Frontal cortex (tissue), 4 donors: ENCODE measurements around the gene STXBP5. TPM values are rescaled to one million over a fixed set of nuclear protein-coding genes. Genes with fewer than 3 reads are reported as not detected.
"Not testable (repeated sequence)": the region's sequence is repeated elsewhere in the genome, so short reads cannot be mapped to it uniquely, and the experiment has no call there.

ENCODE experiments used
- DNase-seq, 2 donors: peaks; one replicate each; pipeline ENCODE4 v3.0.0; 2012; ENCODE audit warnings: low spot score in 2 of 2
- FAIRE-seq: peaks from 2 replicates; lab custom pipeline; 2012; peaks lifted over from hg19 to GRCh38; lab: Jason Lieb, UNC
- total RNA-seq: library from RNA; depleted of rRNA; stranded (reverse); fragments of >200 nt; gene quantifications from one replicate; pipeline ENCODE4 v1.2.3, GENCODE V29; 2014
- donor health status: control.
- donor health status: control.
- donor health status: control.

STXBP5 gene
- total RNA-seq, 1 donor from 2014 or later, result 138 TPM

GRCh38 chr6:147347882-147348575 is 143.8 kb downstream of the STXBP5 start:
- FAIRE-seq, result no peak
- DNase-seq, result no peak

- DNase-seq (no peak), FAIRE-seq (no peak)
Observed at GRCh38 chr6:147361311-147361981, 157.2 kb downstream of the STXBP5 start.

GRCh38 chr6:147366290-147366689 is 162.1 kb downstream of the STXBP5 start:
- FAIRE-seq, result no peak
- no peak for DNase-seq

GRCh38 chr6:147371325-147371724 is 167.1 kb downstream of the STXBP5 start:
- DNase-seq (no peak), FAIRE-seq (no peak)

- no peak for FAIRE-seq
- DNase-seq, result no peak
Observed at GRCh38 chr6:147372806-147373205, 168.6 kb downstream of the STXBP5 start.

- no peak for DNase-seq
- no peak for FAIRE-seq
Observed at GRCh38 chr6:147378819-147379218, 174.6 kb downstream of the STXBP5 start.

GRCh38 chr6:147380841-147381240 is 176.6 kb downstream of the STXBP5 start:
- not testable (repeated sequence) for DNase-seq, FAIRE-seq

GRCh38 chr6:147381712-147382111 is 177.5 kb downstream of the STXBP5 start:
- DNase-seq (no peak), FAIRE-seq (no peak)

GRCh38 chr6:147382945-147383554 is 178.8 kb downstream of the STXBP5 start:
- FAIRE-seq, result no peak
- DNase-seq, result no peak

GRCh38 chr6:147384029-147384428 is 179.8 kb downstream of the STXBP5 start:
- FAIRE-seq (no peak), DNase-seq (no peak)

GRCh38 chr6:147384737-147385710 is 180.8 kb downstream of the STXBP5 start:
- no peak for FAIRE-seq
- no peak for DNase-seq

GRCh38 chr6:147389463-147389862 is 185.2 kb downstream of the STXBP5 start:
- DNase-seq (no peak), FAIRE-seq (no peak)

- no peak for DNase-seq
- FAIRE-seq, result peak; percentile 51
Observed at GRCh38 chr6:147390909-147391536, 186.8 kb downstream of the STXBP5 start.

- DNase-seq (no peak), FAIRE-seq (no peak)
Observed at GRCh38 chr6:147392917-147393625, 188.9 kb downstream of the STXBP5 start.

GRCh38 chr6:147395158-147395557 is 190.9 kb downstream of the STXBP5 start:
- FAIRE-seq (no peak), DNase-seq (no peak)

GRCh38 chr6:147397306-147397705 is 193.1 kb downstream of the STXBP5 start:
- no peak for FAIRE-seq

GRCh38 chr6:147400968-147401367 is 196.8 kb downstream of the STXBP5 start:
- DNase-seq (no peak), FAIRE-seq (no peak)

More at GRCh38 chr6:147397306-147397705, 193.1 kb downstream of the STXBP5 start:
- no peak for DNase-seq

GRCh38 chr6:147401779-147402178 is 197.6 kb downstream of the STXBP5 start:
- no peak for DNase-seq
- FAIRE-seq, result no peak

- no peak for FAIRE-seq
- DNase-seq, result no peak
Observed at GRCh38 chr6:147406783-147407182, 202.6 kb downstream of the STXBP5 start.
